Right atrium auricular region (tissue), 2 donors: ENCODE measurements around the gene PDLIM3. TPM values are rescaled to one million over a fixed set of nuclear protein-coding genes. Genes with fewer than 3 reads are reported as not detected.
A peak's percentile ranks its signal among the peaks of the same experiment; 100 is the strongest.

Experiments
- DNase-seq: peaks from one replicate; pipeline ENCODE4 v3.0.0-alpha.2; 2019; ENCODE audit warnings: low spot score
- H3K27ac ChIP-seq, 2 donors: fragments of 200-600 bp; sonication (generic); 1 replicate in 1 of 2; 2 replicates in 1 of 2; pipeline ENCODE4 v1.5.1; 2016 to 2019
- H3K27me3 ChIP-seq, 2 donors: fragments of 200-600 bp; sonication (generic); one replicate each; pipeline versions ENCODE4 v1.5.1 to v1.6.0; 2017 to 2019
- H3K36me3 ChIP-seq: fragments of 200-600 bp; sonication (generic); one replicate; pipeline ENCODE4 v1.5.1; 2016
- H3K4me1 ChIP-seq, 2 donors: fragments of 200-600 bp; sonication (generic); one replicate each; pipeline versions ENCODE4 v1.5.1 to v1.6.0; 2017 to 2019
- H3K4me3 ChIP-seq, 2 donors: fragments of 200-600 bp; sonication (generic); 1 replicate in 1 of 2; 2 replicates in 1 of 2; pipeline ENCODE4 v1.5.1; 2017 to 2019; ENCODE audit warnings: mild to moderate bottlenecking in 1 of 2, moderate library complexity in 1 of 2
- H3K9me3 ChIP-seq, 2 donors: fragments of 200-600 bp; sonication (generic); one replicate each; pipeline ENCODE4 v1.5.1; 2019
- total RNA-seq, 2 donors: library from RNA; depleted of rRNA; stranded (reverse); fragments of >200 nt; gene quantifications; one replicate each; pipeline ENCODE4 v1.1.0, GENCODE V29; 2016
- TF ChIP-seq, protein P1 (sequence below), 2 donors: fragments of 200-600 bp; sonication (generic); IDR thresholded peaks; one replicate each; pipeline ENCODE4 v1.5.1; 2019; ENCODE audit warnings: antibody characterized with exemption in 2 of 2

The PDLIM3 gene, protein sequence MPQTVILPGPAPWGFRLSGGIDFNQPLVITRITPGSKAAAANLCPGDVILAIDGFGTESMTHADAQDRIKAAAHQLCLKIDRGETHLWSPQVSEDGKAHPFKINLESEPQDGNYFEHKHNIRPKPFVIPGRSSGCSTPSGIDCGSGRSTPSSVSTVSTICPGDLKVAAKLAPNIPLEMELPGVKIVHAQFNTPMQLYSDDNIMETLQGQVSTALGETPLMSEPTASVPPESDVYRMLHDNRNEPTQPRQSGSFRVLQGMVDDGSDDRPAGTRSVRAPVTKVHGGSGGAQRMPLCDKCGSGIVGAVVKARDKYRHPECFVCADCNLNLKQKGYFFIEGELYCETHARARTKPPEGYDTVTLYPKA
- total RNA-seq: 100 to 1,000 TPM; 476 to 783 TPM

DNA sequence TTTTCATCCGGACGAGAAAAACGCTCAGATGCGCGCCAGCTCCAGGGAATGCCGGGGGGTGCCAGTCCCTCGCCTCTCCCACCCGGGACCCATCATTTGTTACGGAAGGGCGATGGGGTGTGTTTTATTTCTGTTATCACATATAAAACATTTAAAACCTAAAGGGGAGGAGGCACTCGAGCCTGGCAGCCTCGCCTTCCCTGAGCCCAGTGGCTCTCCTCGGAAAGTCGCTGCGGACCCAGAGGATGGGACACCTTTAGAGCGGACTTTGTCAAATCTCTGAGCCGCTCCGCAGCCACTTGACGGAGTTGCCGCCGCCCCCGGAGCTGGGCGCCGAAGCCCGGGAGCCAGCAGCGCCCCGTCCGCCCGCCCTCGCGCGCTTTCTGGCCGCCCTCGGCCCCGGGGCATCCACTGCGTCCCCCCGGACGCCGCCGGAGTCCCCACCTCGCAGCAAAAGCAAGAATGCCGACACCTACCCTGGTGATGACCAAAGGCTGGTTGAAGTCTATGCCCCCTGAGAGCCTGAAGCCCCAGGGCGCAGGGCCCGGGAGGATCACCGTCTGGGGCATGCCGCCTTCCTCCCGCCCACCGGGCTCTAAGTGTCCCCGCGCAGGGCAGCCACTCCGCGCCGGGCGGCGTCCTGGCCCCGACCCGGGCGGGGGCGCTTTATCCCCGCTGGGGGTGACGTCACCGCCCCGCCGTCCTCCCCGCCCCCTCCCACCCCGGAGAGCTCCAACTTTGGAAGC, at the start of gene PDLIM3:
PDLIM3 (minus strand) TSS at position 642 of the 746 bp plus-strand sequence; CDS start at position 569, 73 bp downstream.
- Histone ChIP-seq H3K4me1 (peaks cover 0 to 16% of the 10 kb centered on the region in 2 donors), H3K36me3 (no peaks in the 10 kb centered on the region), H3K4me3 (peak within 1 kb of the TSS; percentile 83 to 90), H3K27ac (peak within 1 kb of the TSS; percentile 97 to 99), H3K9me3 (no peaks in the 10 kb centered on the region), H3K27me3 (no peaks in the 10 kb centered on the region)
- DNase-seq: peak; percentile 84
- TF ChIP-seq, protein P1, sequence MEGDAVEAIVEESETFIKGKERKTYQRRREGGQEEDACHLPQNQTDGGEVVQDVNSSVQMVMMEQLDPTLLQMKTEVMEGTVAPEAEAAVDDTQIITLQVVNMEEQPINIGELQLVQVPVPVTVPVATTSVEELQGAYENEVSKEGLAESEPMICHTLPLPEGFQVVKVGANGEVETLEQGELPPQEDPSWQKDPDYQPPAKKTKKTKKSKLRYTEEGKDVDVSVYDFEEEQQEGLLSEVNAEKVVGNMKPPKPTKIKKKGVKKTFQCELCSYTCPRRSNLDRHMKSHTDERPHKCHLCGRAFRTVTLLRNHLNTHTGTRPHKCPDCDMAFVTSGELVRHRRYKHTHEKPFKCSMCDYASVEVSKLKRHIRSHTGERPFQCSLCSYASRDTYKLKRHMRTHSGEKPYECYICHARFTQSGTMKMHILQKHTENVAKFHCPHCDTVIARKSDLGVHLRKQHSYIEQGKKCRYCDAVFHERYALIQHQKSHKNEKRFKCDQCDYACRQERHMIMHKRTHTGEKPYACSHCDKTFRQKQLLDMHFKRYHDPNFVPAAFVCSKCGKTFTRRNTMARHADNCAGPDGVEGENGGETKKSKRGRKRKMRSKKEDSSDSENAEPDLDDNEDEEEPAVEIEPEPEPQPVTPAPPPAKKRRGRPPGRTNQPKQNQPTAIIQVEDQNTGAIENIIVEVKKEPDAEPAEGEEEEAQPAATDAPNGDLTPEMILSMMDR (IDR thresholded peaks at IDR 0.05): peak in 1 of 2 donors; percentile 18

- H3K4me3 ChIP-seq: no peak overlapping the region
- DNase-seq: no peak
- no peaks in the 10 kb centered on the region for H3K4me1 ChIP-seq
- peaks cover 18% of the 10 kb centered on the region for H3K36me3 ChIP-seq
- H3K27me3 ChIP-seq: no peaks in the 10 kb centered on the region
- H3K9me3 ChIP-seq: no peaks in the 10 kb centered on the region
- TF ChIP-seq, protein P1 (IDR thresholded peaks at IDR 0.05): no peak
- no peak overlapping the region for H3K27ac ChIP-seq
Observed at GRCh38 chr4:185583813-185584212, 48.5 kb upstream of the PDLIM3 start.

GRCh38 chr4:185582651-185583400, 47.5 kb upstream of the PDLIM3 start:
- Histone ChIP-seq H3K4me1 (no peaks in the 10 kb centered on the region), H3K27ac (peak overlapping the region in 1 of 2 donors; percentile 37), H3K4me3 (no peak overlapping the region), H3K36me3 (peaks cover 17% of the 10 kb centered on the region), H3K27me3 (no peaks in the 10 kb centered on the region), H3K9me3 (no peaks in the 10 kb centered on the region)
- no peak for DNase-seq
- TF ChIP-seq, protein P1 (IDR thresholded peaks at IDR 0.05): no peak

DNA sequence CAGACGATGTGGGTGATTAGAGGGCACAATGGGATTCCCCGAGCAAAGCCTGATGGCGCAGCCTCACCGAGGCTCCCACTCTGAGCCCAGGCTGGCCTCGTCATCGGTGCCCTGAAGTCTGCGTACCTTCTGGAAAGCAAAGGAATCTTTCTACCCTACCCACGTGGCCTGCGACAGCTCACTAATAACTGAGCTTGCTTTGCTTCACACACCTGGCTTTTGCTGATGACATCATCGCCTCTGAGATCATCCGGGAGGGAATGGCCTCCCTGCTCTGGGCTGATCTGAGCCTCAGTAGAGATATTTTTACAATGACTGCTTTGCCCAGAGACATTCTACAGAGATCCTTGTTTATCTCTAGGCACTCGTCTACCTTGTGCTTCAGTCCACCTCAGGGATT, 45.4 kb upstream of the PDLIM3 start:
- no peak for DNase-seq
- TF ChIP-seq, protein P1 (IDR thresholded peaks at IDR 0.05): no peak
- H3K27ac ChIP-seq: peak overlapping the region in 1 of 2 donors; percentile 40

DNA sequence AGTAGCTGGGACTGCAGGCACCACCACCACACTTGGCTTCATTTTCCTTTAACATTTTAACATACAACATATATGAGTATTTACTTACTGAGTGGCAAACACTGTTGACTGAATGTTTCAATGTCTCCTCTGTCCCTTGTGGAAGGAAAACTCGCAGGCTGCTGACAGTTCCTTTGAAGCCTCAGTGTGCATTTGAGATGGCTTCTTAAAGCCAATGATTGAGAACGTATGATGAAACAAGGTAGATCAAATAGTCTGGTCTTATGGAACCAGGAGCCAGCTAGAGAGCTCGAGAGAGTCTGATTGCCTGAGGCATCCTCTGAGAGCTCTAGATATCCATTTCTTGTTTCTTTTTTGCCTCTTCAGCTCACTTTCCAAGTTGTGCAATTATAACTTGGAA, 43.0 kb upstream of the PDLIM3 start:
- Histone ChIP-seq H3K36me3 (no peaks in the 10 kb centered on the region), H3K27me3 (no peaks in the 10 kb centered on the region), H3K4me3 (no peak overlapping the region), H3K4me1 (peaks cover 0 to 21% of the 10 kb centered on the region in 2 donors), H3K27ac (no peak overlapping the region), H3K9me3 (no peaks in the 10 kb centered on the region)
- no peak for DNase-seq
- TF ChIP-seq, protein P1 (IDR thresholded peaks at IDR 0.05): no peak

More for the DNA sequence above, 45.4 kb upstream of the PDLIM3 start:
- Histone ChIP-seq H3K4me1 (peaks cover 0 to 13% of the 10 kb centered on the region in 2 donors), H3K36me3 (no peaks in the 10 kb centered on the region), H3K27me3 (no peaks in the 10 kb centered on the region), H3K4me3 (no peak overlapping the region), H3K9me3 (no peaks in the 10 kb centered on the region)
